ENCODE measurements around the gene FRAS1.

GRCh38 chr4:78481180-78481579, 424.1 kb downstream of the FRAS1 start:
- TF ChIP-seq, protein P1, sequence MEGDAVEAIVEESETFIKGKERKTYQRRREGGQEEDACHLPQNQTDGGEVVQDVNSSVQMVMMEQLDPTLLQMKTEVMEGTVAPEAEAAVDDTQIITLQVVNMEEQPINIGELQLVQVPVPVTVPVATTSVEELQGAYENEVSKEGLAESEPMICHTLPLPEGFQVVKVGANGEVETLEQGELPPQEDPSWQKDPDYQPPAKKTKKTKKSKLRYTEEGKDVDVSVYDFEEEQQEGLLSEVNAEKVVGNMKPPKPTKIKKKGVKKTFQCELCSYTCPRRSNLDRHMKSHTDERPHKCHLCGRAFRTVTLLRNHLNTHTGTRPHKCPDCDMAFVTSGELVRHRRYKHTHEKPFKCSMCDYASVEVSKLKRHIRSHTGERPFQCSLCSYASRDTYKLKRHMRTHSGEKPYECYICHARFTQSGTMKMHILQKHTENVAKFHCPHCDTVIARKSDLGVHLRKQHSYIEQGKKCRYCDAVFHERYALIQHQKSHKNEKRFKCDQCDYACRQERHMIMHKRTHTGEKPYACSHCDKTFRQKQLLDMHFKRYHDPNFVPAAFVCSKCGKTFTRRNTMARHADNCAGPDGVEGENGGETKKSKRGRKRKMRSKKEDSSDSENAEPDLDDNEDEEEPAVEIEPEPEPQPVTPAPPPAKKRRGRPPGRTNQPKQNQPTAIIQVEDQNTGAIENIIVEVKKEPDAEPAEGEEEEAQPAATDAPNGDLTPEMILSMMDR (IDR thresholded peaks at IDR 0.05; ENCODE audit: poor library complexity, severe bottlenecking) = no peak
- TF ChIP-seq MXI1 (conservative IDR thresholded peaks at IDR 0.05; ENCODE audit: poor library complexity, severe bottlenecking) (no peak), EP300 (conservative IDR thresholded peaks at IDR 0.05; ENCODE audit: poor library complexity, severe bottlenecking) (no peak), POLR2AphosphoS5 (IDR thresholded peaks at IDR 0.05) (no peak), EZH2 (IDR thresholded peaks at IDR 0.05; ENCODE audit: borderline replicate concordance, insufficient read depth, low read length, poor library complexity, severe bottlenecking) (no peak), TAF1 (IDR thresholded peaks at IDR 0.05; ENCODE audit: low read depth) (no peak), REST (IDR thresholded peaks at IDR 0.05; ENCODE audit: borderline replicate concordance) (no peak), RAD21 (conservative IDR thresholded peaks at IDR 0.05) (no peak), SMC3 (conservative IDR thresholded peaks at IDR 0.05; ENCODE audit: poor library complexity) (no peak)

Data from neural cell (in vitro differentiated cells).